Measurements from ENCODE around the gene NSD1. TPM values are rescaled to one million over a fixed set of nuclear protein-coding genes. Genes with fewer than 3 reads are reported as not detected.

The NSD1 gene
- total and polyA plus RNA-seq, 2 of the 8 experiments (the other 6 are each of a cell fraction or from before 2014, with no cell fraction given), result 22.8 to 168 TPM

GRCh38 chr5:177204281-177204680 is 70.7 kb downstream of the NSD1 start (continued):
- TF ChIP-seq, protein P1, sequence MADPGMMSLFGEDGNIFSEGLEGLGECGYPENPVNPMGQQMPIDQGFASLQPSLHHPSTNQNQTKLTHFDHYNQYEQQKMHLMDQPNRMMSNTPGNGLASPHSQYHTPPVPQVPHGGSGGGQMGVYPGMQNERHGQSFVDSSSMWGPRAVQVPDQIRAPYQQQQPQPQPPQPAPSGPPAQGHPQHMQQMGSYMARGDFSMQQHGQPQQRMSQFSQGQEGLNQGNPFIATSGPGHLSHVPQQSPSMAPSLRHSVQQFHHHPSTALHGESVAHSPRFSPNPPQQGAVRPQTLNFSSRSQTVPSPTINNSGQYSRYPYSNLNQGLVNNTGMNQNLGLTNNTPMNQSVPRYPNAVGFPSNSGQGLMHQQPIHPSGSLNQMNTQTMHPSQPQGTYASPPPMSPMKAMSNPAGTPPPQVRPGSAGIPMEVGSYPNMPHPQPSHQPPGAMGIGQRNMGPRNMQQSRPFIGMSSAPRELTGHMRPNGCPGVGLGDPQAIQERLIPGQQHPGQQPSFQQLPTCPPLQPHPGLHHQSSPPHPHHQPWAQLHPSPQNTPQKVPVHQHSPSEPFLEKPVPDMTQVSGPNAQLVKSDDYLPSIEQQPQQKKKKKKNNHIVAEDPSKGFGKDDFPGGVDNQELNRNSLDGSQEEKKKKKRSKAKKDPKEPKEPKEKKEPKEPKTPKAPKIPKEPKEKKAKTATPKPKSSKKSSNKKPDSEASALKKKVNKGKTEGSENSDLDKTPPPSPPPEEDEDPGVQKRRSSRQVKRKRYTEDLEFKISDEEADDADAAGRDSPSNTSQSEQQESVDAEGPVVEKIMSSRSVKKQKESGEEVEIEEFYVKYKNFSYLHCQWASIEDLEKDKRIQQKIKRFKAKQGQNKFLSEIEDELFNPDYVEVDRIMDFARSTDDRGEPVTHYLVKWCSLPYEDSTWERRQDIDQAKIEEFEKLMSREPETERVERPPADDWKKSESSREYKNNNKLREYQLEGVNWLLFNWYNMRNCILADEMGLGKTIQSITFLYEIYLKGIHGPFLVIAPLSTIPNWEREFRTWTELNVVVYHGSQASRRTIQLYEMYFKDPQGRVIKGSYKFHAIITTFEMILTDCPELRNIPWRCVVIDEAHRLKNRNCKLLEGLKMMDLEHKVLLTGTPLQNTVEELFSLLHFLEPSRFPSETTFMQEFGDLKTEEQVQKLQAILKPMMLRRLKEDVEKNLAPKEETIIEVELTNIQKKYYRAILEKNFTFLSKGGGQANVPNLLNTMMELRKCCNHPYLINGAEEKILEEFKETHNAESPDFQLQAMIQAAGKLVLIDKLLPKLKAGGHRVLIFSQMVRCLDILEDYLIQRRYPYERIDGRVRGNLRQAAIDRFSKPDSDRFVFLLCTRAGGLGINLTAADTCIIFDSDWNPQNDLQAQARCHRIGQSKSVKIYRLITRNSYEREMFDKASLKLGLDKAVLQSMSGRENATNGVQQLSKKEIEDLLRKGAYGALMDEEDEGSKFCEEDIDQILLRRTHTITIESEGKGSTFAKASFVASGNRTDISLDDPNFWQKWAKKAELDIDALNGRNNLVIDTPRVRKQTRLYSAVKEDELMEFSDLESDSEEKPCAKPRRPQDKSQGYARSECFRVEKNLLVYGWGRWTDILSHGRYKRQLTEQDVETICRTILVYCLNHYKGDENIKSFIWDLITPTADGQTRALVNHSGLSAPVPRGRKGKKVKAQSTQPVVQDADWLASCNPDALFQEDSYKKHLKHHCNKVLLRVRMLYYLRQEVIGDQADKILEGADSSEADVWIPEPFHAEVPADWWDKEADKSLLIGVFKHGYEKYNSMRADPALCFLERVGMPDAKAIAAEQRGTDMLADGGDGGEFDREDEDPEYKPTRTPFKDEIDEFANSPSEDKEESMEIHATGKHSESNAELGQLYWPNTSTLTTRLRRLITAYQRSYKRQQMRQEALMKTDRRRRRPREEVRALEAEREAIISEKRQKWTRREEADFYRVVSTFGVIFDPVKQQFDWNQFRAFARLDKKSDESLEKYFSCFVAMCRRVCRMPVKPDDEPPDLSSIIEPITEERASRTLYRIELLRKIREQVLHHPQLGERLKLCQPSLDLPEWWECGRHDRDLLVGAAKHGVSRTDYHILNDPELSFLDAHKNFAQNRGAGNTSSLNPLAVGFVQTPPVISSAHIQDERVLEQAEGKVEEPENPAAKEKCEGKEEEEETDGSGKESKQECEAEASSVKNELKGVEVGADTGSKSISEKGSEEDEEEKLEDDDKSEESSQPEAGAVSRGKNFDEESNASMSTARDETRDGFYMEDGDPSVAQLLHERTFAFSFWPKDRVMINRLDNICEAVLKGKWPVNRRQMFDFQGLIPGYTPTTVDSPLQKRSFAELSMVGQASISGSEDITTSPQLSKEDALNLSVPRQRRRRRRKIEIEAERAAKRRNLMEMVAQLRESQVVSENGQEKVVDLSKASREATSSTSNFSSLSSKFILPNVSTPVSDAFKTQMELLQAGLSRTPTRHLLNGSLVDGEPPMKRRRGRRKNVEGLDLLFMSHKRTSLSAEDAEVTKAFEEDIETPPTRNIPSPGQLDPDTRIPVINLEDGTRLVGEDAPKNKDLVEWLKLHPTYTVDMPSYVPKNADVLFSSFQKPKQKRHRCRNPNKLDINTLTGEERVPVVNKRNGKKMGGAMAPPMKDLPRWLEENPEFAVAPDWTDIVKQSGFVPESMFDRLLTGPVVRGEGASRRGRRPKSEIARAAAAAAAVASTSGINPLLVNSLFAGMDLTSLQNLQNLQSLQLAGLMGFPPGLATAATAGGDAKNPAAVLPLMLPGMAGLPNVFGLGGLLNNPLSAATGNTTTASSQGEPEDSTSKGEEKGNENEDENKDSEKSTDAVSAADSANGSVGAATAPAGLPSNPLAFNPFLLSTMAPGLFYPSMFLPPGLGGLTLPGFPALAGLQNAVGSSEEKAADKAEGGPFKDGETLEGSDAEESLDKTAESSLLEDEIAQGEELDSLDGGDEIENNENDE (IDR thresholded peaks at IDR 0.05; ENCODE audit: insufficient replicate concordance, low read length), result no peak
- TF ChIP-seq POLR2A (IDR thresholded peaks at IDR 0.05; ENCODE audit: control extremely low read depth in 1 of 2, low read depth in 2 of 2, low read length in 2 of 2) (no peak), MAX (IDR thresholded peaks at IDR 0.05) (no peak), PHF8 (conservative IDR thresholded peaks at IDR 0.05; ENCODE audit: low read depth, low read length) (no peak), MAFK (IDR thresholded peaks at IDR 0.05; ENCODE audit: low read depth, low read length) (no peak), KDM4A (IDR thresholded peaks at IDR 0.05; ENCODE audit: low read depth, low read length, severe bottlenecking) (no peak), SRF (IDR thresholded peaks at IDR 0.05; ENCODE audit: low read depth, low read length) (no peak), GTF2F1 (IDR thresholded peaks at IDR 0.05; ENCODE audit: borderline replicate concordance, low read depth, low read length) (no peak), EGR1 (IDR thresholded peaks at IDR 0.05; ENCODE audit: borderline replicate concordance, low read depth, low read length) (no peak), ATF3 (IDR thresholded peaks at IDR 0.05; ENCODE audit: insufficient read depth, low read depth, low read length) (no peak), ASH2L (IDR thresholded peaks at IDR 0.05; ENCODE audit: low read length) (no peak), NRF1 (IDR thresholded peaks at IDR 0.05; ENCODE audit: low read depth, low read length) (no peak)
